ENCODE results near the gene ATG4D. TPM values are rescaled to one million over a fixed set of nuclear protein-coding genes. Genes with fewer than 3 reads are reported as not detected.

ATG4D gene
- total and polyA plus RNA-seq, 10 of the 15 experiments (the other 5 are each of a cell fraction or from before 2014, with no cell fraction given) = 0.39 to 28.7 (median 13.4) TPM

DNA sequence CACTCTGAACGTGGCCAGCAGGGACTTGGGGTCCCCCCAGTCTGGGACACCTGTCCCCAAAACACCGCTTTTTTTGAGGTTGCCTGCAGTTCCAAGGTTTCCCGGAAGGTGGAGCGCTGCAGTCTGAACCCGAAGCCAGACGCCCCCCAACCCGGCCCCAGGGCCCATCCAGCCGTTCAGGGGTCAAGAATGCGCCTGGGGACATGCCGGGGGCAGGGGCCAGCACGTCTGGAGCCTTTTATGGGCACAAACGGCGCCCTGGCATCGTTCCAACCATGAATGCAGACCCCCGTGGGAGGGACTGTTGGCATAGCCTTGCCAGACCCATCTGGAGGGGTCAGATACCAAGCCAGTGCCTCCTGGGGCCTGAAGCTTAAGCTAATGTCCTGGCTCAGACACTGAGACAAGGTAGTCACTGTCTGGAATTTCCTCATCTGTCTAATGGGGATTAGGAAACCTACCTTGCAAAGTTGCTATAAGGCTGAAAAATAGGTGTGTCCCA lies 33.4 kb upstream of the ATG4D start:
- ChIA-PET CTCF (interaction anchor here (0.6 to 3.8 kb wide), 16 partner anchors 10 to 207 kb away, joined by 3 to 20 read pairs (median 3); partner anchors contain the start of genes DNM2 and QTRT1), RAD21 (ENCODE audit: unreplicated experiment) (no interaction called here), SMC1A (ENCODE audit: uncharacterized antibody, unreplicated experiment) (interaction anchor here (0.9 to 1.9 kb wide), 2 partner anchors 27 to 59 kb away, joined by 3 to 5 read pairs; no protein-coding TSS in a partner anchor), POLR2A (interaction anchor here (0.7 kb wide), 2 partner anchors 32 to 225 kb away, joined by 4 read pairs; no protein-coding TSS in a partner anchor)
- H3K36me3 ChIP-seq (ENCODE audit: control insufficient read depth in 2 of 2, insufficient read depth in 2 of 2, low read length in 1 of 2) = no peaks in the 10 kb centered on the region
- no peak overlapping the region for H2AFZ ChIP-seq (ENCODE audit: control insufficient read depth, low read depth, low read length)
- peaks cover 9 to 14% of the 10 kb centered on the region in 2 experiments for H3K27me3 ChIP-seq (replicated peaks in 1 of 2; ENCODE audit: control insufficient read depth in 2 of 2, insufficient read depth in 2 of 2, low read length in 1 of 2)
- TF ChIP-seq ZBTB33 (IDR thresholded peaks at IDR 0.05) = no peak
- TF ChIP-seq CTCF (IDR thresholded peaks at IDR 0.05 in 2 of 3, conservative IDR thresholded peaks at IDR 0.05 in 1 of 3; ENCODE audit: control insufficient read depth in 2 of 3, extremely low read depth in 1 of 3, insufficient read depth in 1 of 3, low read depth in 3 of 3, low read length in 3 of 3) = peak; percentile 55 to 91 (median 88)
- TF ChIP-seq DPF2 (IDR thresholded peaks at IDR 0.05) = 0 out of 2 replicates have a peak, but pooled peaks have one; percentile 24
- peak; percentile 49 for TF ChIP-seq SMC3 (IDR thresholded peaks at IDR 0.05; ENCODE audit: borderline replicate concordance, low read length)
- TF ChIP-seq TCF3 (IDR thresholded peaks at IDR 0.05; ENCODE audit: borderline replicate concordance, insufficient read depth, low read depth, low read length) = no peak
- no peak for TF ChIP-seq RAD21 (IDR thresholded peaks at IDR 0.05; ENCODE audit: insufficient read depth, low read depth, low read length)
- TF ChIP-seq ZSCAN29 (IDR thresholded peaks at IDR 0.05) = 0 out of 2 replicates have a peak, but pooled peaks have one; percentile 31
- TF ChIP-seq NR2F1 (conservative IDR thresholded peaks at IDR 0.05) = 0 out of 2 replicates have a peak, but pooled peaks have one; percentile 22
- H3K4me3 ChIP-seq = no peak overlapping the region
- BruUV-seq (replicated peaks) = no TSS peak
- H3K79me2 ChIP-seq (ENCODE audit: control insufficient read depth, insufficient read depth, low read length) = no peaks in the 10 kb centered on the region
- FAIRE-seq (no peak), ATAC-seq (peak; percentile 39), DNase-seq (ENCODE audit: low read depth, low spot score) (no peak)
- intact Hi-C loops (cut with micrococcal nuclease; ENCODE audit: unreplicated experiment) = no loop called here
- no peak overlapping the region for H3K27ac ChIP-seq (ENCODE audit: control insufficient read depth, insufficient read depth)
- peaks cover 8% of the 10 kb centered on the region for H3K4me1 ChIP-seq (ENCODE audit: control insufficient read depth, insufficient read depth, low read length)
- 6% methylated on average over 14 of the region's 15 CpGs for WGBS (ENCODE audit: insufficient coverage, insufficient replicate concordance, low lambda C conversion rate, missing lambda C conversion rate)
- H3K4me2 ChIP-seq (ENCODE audit: control insufficient read depth, insufficient read depth) = no peak overlapping the region
- no peaks in the 10 kb centered on the region for H4K20me1 ChIP-seq (ENCODE audit: control insufficient read depth, insufficient read depth)
- H3K9me3 ChIP-seq (replicated peaks; ENCODE audit: control insufficient read depth, insufficient read depth, low read length) = no peaks in the 10 kb centered on the region
- in situ Hi-C loops (cut with MboI) = no loop called here
- H3K9ac ChIP-seq (ENCODE audit: control insufficient read depth, insufficient read depth, low read length) = no peak overlapping the region

Data from GM12878 (cell line).